Tibial artery (tissue), 4 donors: ENCODE measurements around the gene DNAJA3.

Experiments used
- DNase-seq, 2 donors: peaks; one replicate each; pipeline ENCODE4 v3.0.0-alpha.2; 2019
- H3K27ac ChIP-seq, 2 donors: fragments of 200-600 bp; sonication (generic) in 1 of 2; 1 replicate in 1 of 2; 2 replicates in 1 of 2; pipeline ENCODE4 v1.5.1; 2018 to 2019; ENCODE audit warnings: mild to moderate bottlenecking in 1 of 2
- H3K27me3 ChIP-seq, 2 donors: fragments of 200-600 bp; sonication (generic) in 1 of 2; one replicate each; pipeline versions ENCODE4 v1.5.1 to v1.6.0; 2016 to 2019
- H3K36me3 ChIP-seq, 3 donors: fragments of 200-600 bp; sonication (generic) in 2 of 3; one replicate each; pipeline ENCODE4 v1.5.1; 2016 to 2019; ENCODE audit warnings: mild to moderate bottlenecking in 2 of 3
- H3K4me1 ChIP-seq, 4 donors: fragments of 200-600 bp; sonication (generic) in 2 of 4; 1 replicate in 3 of 4; 2 replicates in 1 of 4; pipeline ENCODE4 v1.5.1; 2016 to 2019
- H3K4me3 ChIP-seq, 2 donors: fragments of 200-600 bp; sonication (generic) in 1 of 2; 1 replicate in 1 of 2; 2 replicates in 1 of 2; pipeline ENCODE4 v1.5.1; 2018 to 2019; ENCODE audit warnings: mild to moderate bottlenecking in 2 of 2
- H3K9me3 ChIP-seq, 3 donors: fragments of 200-600 bp; sonication (generic) in 1 of 3; one replicate each; pipeline ENCODE4 v1.5.1; 2016 to 2019
- intact Hi-C: fragments of 100-400 bp; cut with DNase I; formaldehyde crosslinking; loops from one replicate; pipeline ENCODE4 v1.15.0; 2023; ENCODE audit warnings: low total_unique reads
- TF ChIP-seq, protein P1 (sequence below), 2 experiments: fragments of 200-600 bp in 1 of 2; fragments of 450-650 bp in 1 of 2; IDR thresholded peaks; one replicate each; pipeline ENCODE4 v1.5.1; 2017 to 2019; ENCODE audit warnings: antibody characterized with exemption in 2 of 2, mild to moderate bottlenecking in 1 of 2, moderate library complexity in 1 of 2

The DNAJA3 gene

DNA sequence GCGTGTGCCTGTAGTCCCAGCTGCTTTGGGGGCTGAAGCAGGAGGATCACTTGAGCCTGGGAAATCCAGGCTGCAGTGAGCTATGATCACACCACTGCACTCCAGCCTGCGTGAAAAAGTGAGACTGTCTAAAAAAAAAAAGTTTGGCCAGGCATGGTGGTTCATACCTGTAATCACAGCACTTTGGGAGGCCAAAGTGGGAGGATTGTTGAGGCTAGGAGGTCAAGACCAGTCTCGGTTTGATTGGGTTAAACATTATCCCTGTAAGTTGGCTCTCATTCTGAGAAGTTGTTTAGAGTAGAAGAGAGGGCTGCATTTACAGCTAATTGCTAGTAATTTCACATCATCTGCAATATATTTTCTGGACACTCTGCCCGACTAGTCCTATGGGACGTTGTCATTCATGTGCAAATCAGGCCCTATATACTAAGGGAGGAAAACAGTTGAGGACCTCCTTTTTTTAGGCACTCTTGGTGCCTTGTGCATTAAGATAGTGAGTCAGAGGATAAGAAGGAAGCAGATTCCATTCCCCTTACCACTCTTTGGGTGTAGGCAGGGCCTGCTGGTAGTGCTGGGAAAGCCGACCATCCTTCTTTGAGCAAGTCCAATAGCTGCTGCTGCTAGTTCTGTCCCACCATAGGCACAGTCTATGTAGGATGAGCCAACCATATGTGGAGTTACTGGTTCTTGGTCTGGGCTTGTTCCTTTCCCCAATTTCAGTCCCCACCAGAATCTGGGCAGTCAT, 69.2 kb downstream of the DNAJA3 start:
- TF ChIP-seq, protein P1, sequence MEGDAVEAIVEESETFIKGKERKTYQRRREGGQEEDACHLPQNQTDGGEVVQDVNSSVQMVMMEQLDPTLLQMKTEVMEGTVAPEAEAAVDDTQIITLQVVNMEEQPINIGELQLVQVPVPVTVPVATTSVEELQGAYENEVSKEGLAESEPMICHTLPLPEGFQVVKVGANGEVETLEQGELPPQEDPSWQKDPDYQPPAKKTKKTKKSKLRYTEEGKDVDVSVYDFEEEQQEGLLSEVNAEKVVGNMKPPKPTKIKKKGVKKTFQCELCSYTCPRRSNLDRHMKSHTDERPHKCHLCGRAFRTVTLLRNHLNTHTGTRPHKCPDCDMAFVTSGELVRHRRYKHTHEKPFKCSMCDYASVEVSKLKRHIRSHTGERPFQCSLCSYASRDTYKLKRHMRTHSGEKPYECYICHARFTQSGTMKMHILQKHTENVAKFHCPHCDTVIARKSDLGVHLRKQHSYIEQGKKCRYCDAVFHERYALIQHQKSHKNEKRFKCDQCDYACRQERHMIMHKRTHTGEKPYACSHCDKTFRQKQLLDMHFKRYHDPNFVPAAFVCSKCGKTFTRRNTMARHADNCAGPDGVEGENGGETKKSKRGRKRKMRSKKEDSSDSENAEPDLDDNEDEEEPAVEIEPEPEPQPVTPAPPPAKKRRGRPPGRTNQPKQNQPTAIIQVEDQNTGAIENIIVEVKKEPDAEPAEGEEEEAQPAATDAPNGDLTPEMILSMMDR (IDR thresholded peaks at IDR 0.05) = no peak
- H3K27me3 ChIP-seq = no peaks in the 10 kb centered on the region
- peaks cover 0 to 4% (median 2%) of the 10 kb centered on the region in 4 donors for H3K4me1 ChIP-seq
- DNase-seq = no peak
- no peak overlapping the region for H3K27ac ChIP-seq
- intact Hi-C loops = no loop called here
- H3K9me3 ChIP-seq = no peaks in the 10 kb centered on the region
- H3K4me3 ChIP-seq = no peak overlapping the region
- H3K36me3 ChIP-seq = peaks cover 0 to 12% (median 10%) of the 10 kb centered on the region in 3 donors

DNA sequence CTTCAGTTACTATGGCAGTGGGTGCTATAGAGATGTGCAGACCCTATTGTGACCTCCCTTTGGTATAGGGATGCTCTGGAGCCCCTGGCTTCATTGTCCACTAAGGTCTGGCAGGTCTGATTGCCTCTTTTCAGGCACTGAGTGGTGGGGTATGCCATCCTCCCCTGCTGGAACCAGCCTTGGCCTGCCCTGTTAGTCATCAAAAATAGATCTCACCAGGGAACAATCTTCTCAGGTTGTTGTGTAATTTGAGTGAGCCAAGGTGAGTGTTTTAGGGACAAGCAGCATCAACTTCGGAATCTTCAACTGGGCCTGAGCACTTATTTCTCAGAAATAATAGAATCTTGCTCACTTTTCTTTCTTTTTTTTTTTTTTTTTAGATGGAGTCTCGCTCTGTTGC, 70.1 kb downstream of the DNAJA3 start:
- Histone ChIP-seq H3K27me3 (no peaks in the 10 kb centered on the region), H3K27ac (no peak overlapping the region), H3K36me3 (peaks cover 0 to 12% (median 10%) of the 10 kb centered on the region in 3 donors), H3K4me3 (no peak overlapping the region), H3K4me1 (peaks cover 0 to 12% (median 8%) of the 10 kb centered on the region in 4 donors), H3K9me3 (no peaks in the 10 kb centered on the region)
- no peak for DNase-seq
- intact Hi-C loops = no loop called here
- TF ChIP-seq, protein P1 (IDR thresholded peaks at IDR 0.05) = no peak

DNA sequence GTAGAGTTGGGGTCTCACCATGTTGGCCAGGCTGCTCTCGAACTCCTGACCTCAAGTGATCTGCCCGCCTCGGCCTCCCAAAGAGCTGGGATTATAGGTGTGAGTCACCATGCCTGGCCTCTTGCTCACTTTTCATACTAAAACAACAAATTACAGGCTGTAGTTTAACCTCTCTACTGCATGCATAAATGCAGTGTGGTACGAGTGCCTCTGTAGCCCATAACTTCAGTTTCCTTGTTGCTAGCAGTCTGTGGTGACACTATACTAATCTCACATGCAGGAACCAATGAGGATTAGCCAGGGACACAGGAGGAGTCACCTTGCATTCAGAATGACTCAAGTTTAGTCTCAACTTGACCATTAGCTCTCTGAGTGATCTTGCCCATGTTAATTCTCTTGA, 70.6 kb downstream of the DNAJA3 start:
- Histone ChIP-seq H3K4me3 (no peak overlapping the region), H3K9me3 (no peaks in the 10 kb centered on the region), H3K4me1 (peaks cover 0 to 16% (median 10%) of the 10 kb centered on the region in 4 donors), H3K27me3 (no peaks in the 10 kb centered on the region), H3K27ac (no peak overlapping the region), H3K36me3 (peaks cover 0 to 12% (median 10%) of the 10 kb centered on the region in 3 donors)
- intact Hi-C loops = no loop called here
- TF ChIP-seq, protein P1 (IDR thresholded peaks at IDR 0.05) = no peak
- no peak for DNase-seq

DNA sequence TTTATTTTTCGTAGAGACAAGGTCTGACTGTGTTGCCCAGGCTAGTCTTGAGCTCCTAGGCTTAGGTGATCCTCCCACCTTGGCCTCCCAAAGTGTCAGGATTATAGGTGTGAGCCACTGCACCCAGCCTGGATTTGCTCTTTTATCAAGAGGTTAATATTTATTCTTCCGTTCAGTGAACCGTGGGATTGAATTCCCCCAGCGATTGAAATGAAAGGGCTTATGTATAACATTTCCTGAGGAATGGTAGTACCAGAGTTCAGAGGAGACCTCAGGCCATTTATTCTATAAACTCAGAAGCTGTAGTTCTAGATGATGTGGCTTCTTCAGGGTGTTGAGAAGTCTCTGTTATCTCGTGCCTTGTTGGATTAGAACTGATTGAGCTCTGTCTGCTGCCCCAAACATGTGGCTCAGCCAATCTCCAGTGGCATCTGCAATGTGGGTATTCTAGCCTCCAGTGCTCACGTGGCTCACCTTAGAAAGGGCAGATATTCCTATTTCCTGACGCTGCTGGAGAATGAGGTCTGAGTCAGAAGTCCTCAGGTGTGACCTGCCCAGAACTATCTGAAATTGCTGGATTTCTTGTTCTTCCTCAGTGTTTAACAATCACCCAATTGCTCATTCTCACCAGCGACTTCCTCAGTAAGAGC, 73.0 kb downstream of the DNAJA3 start:
- no peak overlapping the region for H3K27ac ChIP-seq
- H3K4me1 ChIP-seq = peaks cover 0 to 21% (median 14%) of the 10 kb centered on the region in 4 donors

DNA sequence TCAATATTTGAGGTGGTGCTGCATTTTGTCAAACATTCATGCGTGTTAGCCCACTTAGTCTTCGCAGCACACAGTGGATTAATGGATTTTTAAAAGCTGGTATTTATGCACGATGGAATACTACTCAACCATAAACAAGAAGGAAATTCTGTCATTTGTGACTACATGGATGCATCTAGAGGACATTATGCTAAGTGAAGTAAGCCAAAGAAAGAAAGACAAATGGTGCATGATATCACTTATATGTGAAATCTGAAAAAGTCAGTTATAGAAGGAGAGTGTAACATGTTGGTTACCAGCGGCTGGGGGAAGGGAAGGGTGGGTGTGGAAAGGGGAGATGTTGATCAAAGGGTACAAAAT, 73.5 kb downstream of the DNAJA3 start:
- H3K4me3 ChIP-seq = no peak overlapping the region
- TF ChIP-seq, protein P1 (IDR thresholded peaks at IDR 0.05) = no peak
- intact Hi-C loops = no loop called here
- peaks cover 0 to 12% (median 10%) of the 10 kb centered on the region in 3 donors for H3K36me3 ChIP-seq
- no peaks in the 10 kb centered on the region for H3K27me3 ChIP-seq
- no peaks in the 10 kb centered on the region for H3K9me3 ChIP-seq
- H3K27ac ChIP-seq = no peak overlapping the region
- peaks cover 0 to 21% (median 14%) of the 10 kb centered on the region in 4 donors for H3K4me1 ChIP-seq
- no peak for DNase-seq

More for the DNA sequence above, 73.0 kb downstream of the DNAJA3 start:
- no peaks in the 10 kb centered on the region for H3K9me3 ChIP-seq
- H3K27me3 ChIP-seq = no peaks in the 10 kb centered on the region
- intact Hi-C loops = no loop called here
- DNase-seq = no peak
- H3K4me3 ChIP-seq = no peak overlapping the region
- H3K36me3 ChIP-seq = peaks cover 0 to 12% (median 10%) of the 10 kb centered on the region in 3 donors
- TF ChIP-seq, protein P1 (IDR thresholded peaks at IDR 0.05) = no peak
